T-helper 1 cell treated with Interleukin-12 subunit alpha and Interleukin-12 subunit beta and Interleukin-4 antibody, amounts not matched to agents 30 μg/mL and 1 μg/mL, for 36 hours (primary cell): Measurements from ENCODE around the gene PMEL.

Experiments used
- H3K27ac Mint-ChIP-seq: one replicate; pipeline ENCODE4 v1.8.0; 2021; ENCODE audit warnings: mild to moderate bottlenecking, mixed read lengths
- H3K27me3 Mint-ChIP-seq: one replicate; pipeline ENCODE4 v1.8.0; 2021; ENCODE audit warnings: low read depth, mixed read lengths
- H3K36me3 Mint-ChIP-seq: one replicate; pipeline ENCODE4 v1.8.0; 2021; ENCODE audit warnings: low read depth, mixed read lengths
- H3K4me1 Mint-ChIP-seq: one replicate; pipeline ENCODE4 v1.8.0; 2021; ENCODE audit warnings: low read depth, mixed read lengths
- H3K4me3 Mint-ChIP-seq: one replicate; pipeline ENCODE4 v1.8.0; 2021; ENCODE audit warnings: mild to moderate bottlenecking, moderate library complexity, mixed read lengths
- H3K9me3 Mint-ChIP-seq: one replicate; pipeline ENCODE4 v1.8.0; 2021; ENCODE audit warnings: mixed read lengths

Gene PMEL

DNA sequence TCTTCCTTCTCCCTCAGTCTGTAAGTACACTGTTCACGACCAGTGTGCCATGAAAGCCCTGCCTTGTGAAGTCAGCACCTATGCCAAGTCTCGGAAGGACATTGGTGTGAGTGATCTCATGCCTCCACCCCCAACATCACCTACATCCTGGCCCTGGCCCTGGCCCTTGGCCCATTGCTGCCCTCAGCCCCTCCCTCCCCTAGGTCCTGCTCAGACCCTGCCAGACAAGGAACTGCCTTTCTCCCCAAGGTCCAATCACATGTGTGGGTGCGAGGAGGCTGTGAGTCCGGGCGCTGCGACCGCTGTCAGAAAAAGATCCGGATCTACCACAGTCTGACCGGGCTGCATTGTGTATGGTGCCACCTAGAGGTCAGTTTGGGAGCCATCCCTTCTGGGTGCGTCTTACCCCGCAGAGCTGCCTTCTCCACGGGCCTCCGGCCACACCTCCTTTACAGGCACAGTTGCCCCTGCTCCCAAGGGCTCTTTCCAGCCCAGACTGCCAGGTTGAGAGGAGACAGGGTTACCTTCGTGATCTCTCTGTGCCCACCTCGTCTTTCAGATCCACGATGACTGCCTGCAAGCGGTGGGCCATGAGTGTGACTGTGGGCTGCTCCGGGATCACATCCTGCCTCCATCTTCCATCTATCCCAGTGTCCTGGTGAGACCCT, 25.6 kb downstream of the PMEL start:
- H3K27ac Mint-ChIP-seq = peak overlapping the region; percentile 86
- H3K4me3 Mint-ChIP-seq = peak overlapping the region; percentile 47
- no peaks in the 10 kb centered on the region for H3K27me3 Mint-ChIP-seq
- H3K9me3 Mint-ChIP-seq = no peaks in the 10 kb centered on the region
- H3K4me1 Mint-ChIP-seq = peaks cover 71% of the 10 kb centered on the region
- H3K36me3 Mint-ChIP-seq = peaks cover 84% of the 10 kb centered on the region

DNA sequence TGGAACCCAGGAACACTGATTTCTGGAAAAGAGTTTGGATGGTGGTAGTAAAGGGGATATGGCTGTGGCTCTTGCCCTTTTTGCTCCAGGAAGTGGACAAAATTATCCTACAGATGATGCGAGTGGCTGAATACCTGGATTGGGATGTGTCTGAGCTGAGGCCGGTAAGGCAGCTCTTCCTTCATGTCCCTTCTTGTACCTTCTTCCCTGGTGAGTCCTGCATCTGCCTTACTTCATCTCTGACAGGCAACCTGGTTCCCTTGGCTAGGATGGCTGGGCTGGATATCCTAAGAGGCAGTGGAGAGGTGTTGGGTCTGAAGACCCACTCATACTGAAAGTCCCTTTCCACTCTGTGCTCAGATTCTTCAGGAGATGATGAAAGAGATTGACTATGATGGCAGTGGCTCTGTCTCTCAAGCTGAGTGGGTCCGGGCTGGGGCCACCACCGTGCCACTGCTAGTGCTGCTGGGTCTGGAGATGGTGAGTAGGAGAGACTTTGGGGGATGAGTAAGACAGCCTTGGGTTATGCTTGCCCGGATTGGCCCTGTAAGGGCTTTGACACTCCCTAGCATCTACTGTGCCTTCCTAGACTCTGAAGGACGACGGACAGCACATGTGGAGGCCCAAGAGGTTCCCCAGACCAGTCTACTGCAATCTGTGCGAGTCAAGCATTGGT, 26.9 kb downstream of the PMEL start:
- Mint-ChIP-seq H3K9me3 (no peaks in the 10 kb centered on the region), H3K36me3 (peaks cover 83% of the 10 kb centered on the region), H3K27me3 (no peaks in the 10 kb centered on the region), H3K27ac (peak overlapping the region; percentile 67), H3K4me1 (peaks cover 77% of the 10 kb centered on the region), H3K4me3 (peak overlapping the region; percentile 11)

GRCh38 chr12:55937981-55938380, 27.9 kb downstream of the PMEL start:
- H3K4me1 Mint-ChIP-seq = peaks cover 81% of the 10 kb centered on the region
- H3K9me3 Mint-ChIP-seq = no peaks in the 10 kb centered on the region
- H3K36me3 Mint-ChIP-seq = peaks cover 83% of the 10 kb centered on the region
- peak overlapping the region; percentile 67 for H3K27ac Mint-ChIP-seq
- peak overlapping the region; percentile 3 for H3K4me3 Mint-ChIP-seq
- H3K27me3 Mint-ChIP-seq = no peaks in the 10 kb centered on the region

DNA sequence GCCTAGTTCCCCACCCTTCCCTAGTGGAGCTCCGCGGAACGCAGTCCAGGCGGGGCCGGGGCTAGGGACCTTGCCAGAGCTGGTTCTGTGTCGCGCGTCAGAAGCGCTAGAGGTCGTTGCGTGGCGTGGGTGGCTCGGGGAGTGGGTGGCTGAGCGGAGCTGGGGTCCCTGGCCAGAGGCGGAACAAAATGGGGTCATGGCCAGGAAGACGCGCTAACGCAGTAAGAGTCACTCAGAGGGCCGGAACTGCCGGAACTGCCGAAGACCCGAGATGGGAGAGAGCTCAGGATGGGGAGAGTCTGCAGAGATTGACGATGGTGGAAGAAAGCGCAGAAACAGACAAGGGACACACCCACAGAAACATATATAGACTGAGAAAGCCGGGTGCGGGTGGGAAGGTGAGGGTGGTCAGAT, 30.1 kb downstream of the PMEL start:
- Mint-ChIP-seq H3K9me3 (no peaks in the 10 kb centered on the region), H3K27me3 (no peaks in the 10 kb centered on the region), H3K27ac (peak overlapping the region; percentile 82), H3K4me1 (peaks cover 73% of the 10 kb centered on the region), H3K36me3 (peaks cover 77% of the 10 kb centered on the region), H3K4me3 (peak overlapping the region; percentile 100)

- peaks cover 68% of the 10 kb centered on the region for H3K36me3 Mint-ChIP-seq
Observed at GRCh38 chr12:55934773-55935172, 31.1 kb downstream of the PMEL start.

GRCh38 chr12:55933799-55934742, 31.8 kb downstream of the PMEL start:
- no peaks in the 10 kb centered on the region for H3K9me3 Mint-ChIP-seq
- H3K4me3 Mint-ChIP-seq = peak overlapping the region; percentile 100
- H3K27ac Mint-ChIP-seq = peak overlapping the region; percentile 53
- H3K27me3 Mint-ChIP-seq = no peaks in the 10 kb centered on the region
- H3K36me3 Mint-ChIP-seq = peaks cover 66% of the 10 kb centered on the region
- peaks cover 71% of the 10 kb centered on the region for H3K4me1 Mint-ChIP-seq

More at GRCh38 chr12:55934773-55935172, 31.1 kb downstream of the PMEL start:
- Mint-ChIP-seq H3K9me3 (no peaks in the 10 kb centered on the region), H3K27me3 (no peaks in the 10 kb centered on the region), H3K27ac (peak overlapping the region; percentile 59), H3K4me1 (peaks cover 71% of the 10 kb centered on the region), H3K4me3 (peak overlapping the region; percentile 100)

- Mint-ChIP-seq H3K36me3 (peaks cover 59% of the 10 kb centered on the region), H3K27ac (peak overlapping the region; percentile 93), H3K4me3 (peak overlapping the region; percentile 100), H3K27me3 (no peaks in the 10 kb centered on the region), H3K4me1 (peaks cover 64% of the 10 kb centered on the region), H3K9me3 (no peaks in the 10 kb centered on the region)
Observed at GRCh38 chr12:55933169-55933798, 32.6 kb downstream of the PMEL start.

DNA sequence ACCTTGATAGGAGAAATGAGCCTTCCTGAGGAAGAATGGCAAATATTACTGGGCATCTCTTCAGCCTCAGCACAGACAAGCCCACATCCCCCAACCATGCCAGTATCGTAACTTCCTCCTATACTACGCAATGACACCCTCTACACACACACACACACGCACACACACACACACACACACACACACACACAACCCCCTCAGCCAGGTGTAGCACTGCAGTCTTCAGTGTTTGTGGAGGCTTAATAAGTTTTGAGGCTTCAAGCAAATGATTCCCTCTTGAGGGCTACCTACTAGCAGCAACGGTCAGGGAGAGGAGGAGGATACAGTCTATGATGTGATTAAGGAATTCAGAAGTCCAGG, 33.3 kb downstream of the PMEL start:
- Mint-ChIP-seq H3K4me1 (peaks cover 62% of the 10 kb centered on the region), H3K27me3 (no peaks in the 10 kb centered on the region), H3K9me3 (no peaks in the 10 kb centered on the region), H3K36me3 (peaks cover 54% of the 10 kb centered on the region), H3K27ac (peak overlapping the region; percentile 93), H3K4me3 (peak overlapping the region; percentile 100)

DNA sequence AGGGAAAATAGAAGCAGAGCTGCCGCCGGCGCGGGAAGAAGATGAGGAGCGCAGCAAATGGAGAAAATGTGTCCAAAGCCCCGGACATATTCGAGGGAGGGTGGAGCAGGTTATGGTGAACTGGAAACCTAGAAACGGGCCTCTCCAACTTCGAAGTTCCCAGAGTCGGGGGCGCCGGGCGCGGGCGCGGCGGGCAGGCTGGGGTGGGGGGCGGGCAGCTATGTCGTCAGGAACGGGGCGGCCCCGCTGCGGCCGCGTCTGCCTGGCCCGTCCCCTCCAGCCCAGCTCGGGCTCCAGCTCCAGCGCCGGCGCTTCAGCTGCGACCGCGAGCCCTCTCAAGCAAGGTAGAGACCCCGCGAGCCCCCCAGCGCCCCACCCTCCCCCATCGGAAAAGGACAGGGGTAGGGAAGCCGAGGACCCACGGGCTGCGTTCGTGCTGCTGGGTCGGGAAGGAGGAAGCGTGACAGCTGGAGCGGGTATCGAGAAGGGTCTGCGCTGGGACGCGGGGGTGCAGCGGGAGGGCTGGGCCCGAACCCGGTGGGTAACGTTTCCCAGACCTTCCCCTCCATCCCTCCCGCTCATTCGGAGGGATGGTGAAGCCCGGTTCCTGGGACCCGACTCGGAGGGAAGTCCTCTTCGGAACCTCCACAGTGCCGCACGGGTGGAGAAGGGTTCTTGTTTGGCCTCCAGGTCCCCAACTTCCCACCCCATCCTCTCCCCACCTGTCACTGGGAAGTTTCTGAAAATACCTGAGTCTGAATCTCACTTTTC, 33.9 kb downstream of the PMEL start:
- Mint-ChIP-seq H3K4me3 (peak overlapping the region; percentile 100), H3K27me3 (no peaks in the 10 kb centered on the region), H3K27ac (peak overlapping the region; percentile 98), H3K9me3 (no peaks in the 10 kb centered on the region), H3K36me3 (peaks cover 53% of the 10 kb centered on the region), H3K4me1 (peaks cover 57% of the 10 kb centered on the region)

DNA sequence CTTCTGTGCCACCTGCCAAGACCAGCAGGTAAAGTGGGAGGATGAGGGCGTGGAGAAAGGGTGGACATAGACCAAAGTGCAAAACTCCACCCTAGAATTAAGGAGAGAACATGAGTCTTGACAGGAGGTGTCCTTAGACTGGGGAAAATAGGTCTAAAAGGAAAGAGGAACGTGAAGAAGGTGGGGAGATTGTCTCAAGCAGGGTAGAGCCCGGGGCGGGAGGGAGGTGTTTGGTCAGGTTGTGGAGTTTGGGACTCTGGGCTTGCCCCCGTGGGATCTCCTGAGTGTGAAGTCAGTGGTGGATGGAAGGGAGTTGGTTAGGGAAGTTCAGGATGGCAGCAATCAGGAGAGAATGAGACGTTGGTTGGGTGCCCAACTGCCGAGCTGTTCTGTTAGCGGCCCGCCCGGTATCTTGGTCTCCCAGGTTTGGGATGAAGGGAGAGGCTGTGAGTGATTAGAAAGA, 34.5 kb downstream of the PMEL start:
- Mint-ChIP-seq H3K9me3 (no peaks in the 10 kb centered on the region), H3K4me3 (peak overlapping the region; percentile 100), H3K4me1 (peaks cover 50% of the 10 kb centered on the region), H3K36me3 (peaks cover 48% of the 10 kb centered on the region), H3K27me3 (no peaks in the 10 kb centered on the region), H3K27ac (peak overlapping the region; percentile 98)

- Mint-ChIP-seq H3K27me3 (no peaks in the 10 kb centered on the region), H3K4me3 (peak within 1 kb of the TSS; percentile 100), H3K4me1 (peaks cover 46% of the 10 kb centered on the region), H3K9me3 (no peaks in the 10 kb centered on the region), H3K27ac (peak within 1 kb of the TSS; percentile 98), H3K36me3 (peaks cover 46% of the 10 kb centered on the region)
Observed at GRCh38 chr12:55930771-55931316, 35.0 kb downstream of the PMEL start, which contains the start of gene DGKA. TSS of gene DGKA (plus strand) at chr12:55931162. CDS start at chr12:55936504, 5,342 bp downstream.

DNA sequence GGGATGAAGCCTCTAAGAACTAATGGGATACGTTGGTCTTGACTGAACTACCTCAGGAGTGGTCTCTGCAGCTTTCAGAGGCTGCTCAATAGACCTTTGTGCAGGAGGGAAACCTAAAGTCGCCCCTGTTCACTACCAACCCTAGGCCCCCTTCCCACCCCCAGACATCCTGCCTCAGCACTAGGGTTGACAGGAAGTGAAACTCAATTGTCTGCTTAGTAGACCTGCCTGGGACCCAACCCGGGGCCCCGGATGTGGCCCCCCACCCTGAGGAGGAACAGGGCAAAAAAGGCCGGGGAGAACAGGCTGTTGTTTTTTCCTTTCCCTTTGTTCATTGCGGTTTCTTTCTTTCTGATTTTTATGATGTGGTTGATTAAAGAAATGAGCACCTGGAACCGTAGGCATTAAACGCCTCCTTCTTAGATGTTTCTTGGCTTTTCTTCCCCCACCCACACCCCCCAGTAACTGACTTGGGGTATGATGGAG, 36.5 kb downstream of the PMEL start:
- Mint-ChIP-seq H3K4me3 (peak overlapping the region; percentile 100), H3K9me3 (no peaks in the 10 kb centered on the region), H3K4me1 (peaks cover 43% of the 10 kb centered on the region), H3K27me3 (no peaks in the 10 kb centered on the region), H3K36me3 (peaks cover 45% of the 10 kb centered on the region), H3K27ac (peak overlapping the region; percentile 98)
